ENCODE measurements around the gene RASAL1.
A peak's percentile ranks its signal among the peaks of the same experiment; 100 is the strongest.
"Not testable (repeated sequence)": the region's sequence is repeated elsewhere in the genome, so short reads cannot be mapped to it uniquely, and the experiment has no call there.

RASAL1 gene

GRCh38 chr12:113141716-113142115, 6.2 kb upstream of the RASAL1 start:
- DNase-seq = not testable (repeated sequence)

- no peak for DNase-seq
Observed at GRCh38 chr12:113140706-113141105, 5.1 kb upstream of the RASAL1 start.

DNA sequence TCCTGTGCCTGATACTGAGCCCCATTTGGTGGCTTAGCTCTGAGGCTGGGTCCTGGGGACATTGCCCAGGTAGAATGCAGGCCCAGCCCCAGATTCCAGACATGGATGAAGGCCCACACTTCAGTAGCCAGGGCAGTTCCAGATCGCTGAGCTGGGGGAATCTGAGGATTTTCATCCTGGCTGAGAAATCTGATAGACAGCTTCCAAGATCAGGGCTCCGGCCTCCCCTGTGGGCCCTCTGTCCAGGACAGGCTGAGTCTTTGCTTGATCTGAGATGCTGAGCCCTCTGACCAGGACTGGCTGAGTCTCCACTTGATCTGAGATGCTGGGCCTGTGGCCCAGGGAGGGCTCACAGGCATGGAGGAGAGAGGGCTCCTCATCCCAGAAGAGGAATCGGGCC, 3.3 kb upstream of the RASAL1 start:
- no peak for DNase-seq

DNA sequence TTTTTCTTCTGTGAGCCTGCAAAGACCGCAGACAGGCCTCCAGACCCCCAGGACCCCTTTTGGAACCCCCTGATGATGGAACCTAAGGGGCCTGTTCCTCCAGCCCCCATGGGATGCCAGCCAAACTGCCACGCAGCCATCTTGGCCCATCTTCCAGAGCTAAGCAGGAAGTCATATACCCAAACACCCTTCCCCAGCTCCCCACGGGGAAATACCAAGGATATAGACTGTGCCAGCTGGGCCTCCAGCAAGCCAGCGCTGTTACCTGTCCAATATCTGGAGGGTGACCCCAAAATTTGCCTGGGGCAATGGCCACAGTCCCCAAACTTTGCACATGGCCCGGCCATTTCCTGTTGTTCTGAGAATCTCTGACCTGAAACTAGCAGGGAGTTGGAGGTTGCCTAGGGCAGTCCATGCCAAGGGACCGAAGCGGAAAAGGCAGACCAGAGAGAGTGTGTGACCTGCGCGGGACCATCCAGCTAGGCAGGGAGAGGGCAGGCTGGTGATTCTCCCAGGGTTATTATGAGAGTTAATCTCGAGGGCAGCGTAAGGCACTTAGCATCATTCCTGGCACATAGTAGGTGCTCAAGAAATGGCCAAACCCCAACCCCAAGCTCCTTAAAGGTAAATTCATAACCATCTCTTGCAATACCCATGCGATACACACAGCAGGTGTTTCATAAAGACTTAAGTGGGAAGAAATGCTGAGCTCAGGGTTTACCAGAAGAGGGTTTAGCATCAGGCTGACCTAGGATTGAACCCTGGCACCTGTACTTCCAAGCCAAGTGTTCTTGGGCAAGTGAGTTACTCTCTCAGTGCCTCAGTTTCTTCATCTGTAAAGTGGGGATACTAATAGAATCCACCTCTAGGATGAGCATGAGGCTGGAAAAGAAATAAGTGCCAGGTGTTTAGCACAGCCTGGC, 2.6 kb upstream of the RASAL1 start:
- DNase-seq = no peak

- no peak for DNase-seq
Observed at GRCh38 chr12:113136990-113137511, 1.5 kb upstream of the RASAL1 start.

GRCh38 chr12:113136128-113136989, 798 bp upstream of the RASAL1 start:
- DNase-seq = peak; percentile 11

DNA sequence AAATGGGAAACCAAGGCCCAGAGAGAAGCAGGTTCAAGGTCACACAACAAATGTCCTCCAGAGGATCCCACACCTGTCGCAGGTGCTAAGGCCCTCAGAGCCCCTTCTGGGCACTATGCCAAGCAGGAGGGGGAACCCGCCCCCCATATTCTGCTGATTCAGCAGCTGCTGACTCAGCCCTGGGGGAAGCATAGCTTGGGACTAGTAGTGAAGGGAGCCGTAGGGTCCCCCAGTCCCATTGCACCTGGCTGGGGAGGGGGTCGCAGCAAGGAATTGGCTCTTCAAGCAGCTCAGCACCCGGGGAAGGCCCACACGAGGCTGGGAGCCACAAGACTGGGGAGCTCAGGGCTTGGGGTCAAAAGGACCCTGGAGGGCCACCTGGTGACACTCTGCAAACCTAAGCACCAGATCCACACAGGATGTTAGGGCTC, 1.0 kb downstream of the RASAL1 start:
- no peak for DNase-seq

- no peak for DNase-seq
Observed at GRCh38 chr12:113134071-113134470, 1.5 kb downstream of the RASAL1 start.

GRCh38 chr12:113133666-113134065, 1.9 kb downstream of the RASAL1 start:
- DNase-seq = no peak

DNA sequence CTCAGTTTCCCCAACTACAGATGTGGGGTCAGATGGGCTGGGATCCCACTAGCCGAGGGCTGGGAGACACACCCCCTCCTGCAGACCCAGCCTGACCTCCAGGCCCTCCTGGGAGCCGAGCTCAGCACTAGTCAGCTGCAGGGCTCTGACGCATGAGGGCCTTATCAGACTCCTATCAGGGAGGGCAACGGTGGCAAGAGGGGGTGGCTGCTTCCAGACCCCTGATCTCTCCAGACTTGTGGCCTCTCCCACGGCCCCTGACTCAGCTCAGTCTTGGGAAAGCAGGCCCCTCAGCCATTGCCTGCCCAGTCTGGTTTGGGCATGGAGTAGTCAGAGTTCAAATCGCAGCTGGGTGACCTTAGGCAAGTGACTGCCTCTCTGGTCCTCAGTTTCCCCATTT, 2.5 kb downstream of the RASAL1 start:
- DNase-seq = no peak

GRCh38 chr12:113131556-113131955, 4.0 kb downstream of the RASAL1 start:
- no peak for DNase-seq

- no peak for DNase-seq
Observed at GRCh38 chr12:113130457-113131135, 5.0 kb downstream of the RASAL1 start.

GRCh38 chr12:113129664-113130456, 5.7 kb downstream of the RASAL1 start:
- DNase-seq = no peak

- DNase-seq = no peak
Observed at GRCh38 chr12:113128802-113129663, 6.5 kb downstream of the RASAL1 start.

DNA sequence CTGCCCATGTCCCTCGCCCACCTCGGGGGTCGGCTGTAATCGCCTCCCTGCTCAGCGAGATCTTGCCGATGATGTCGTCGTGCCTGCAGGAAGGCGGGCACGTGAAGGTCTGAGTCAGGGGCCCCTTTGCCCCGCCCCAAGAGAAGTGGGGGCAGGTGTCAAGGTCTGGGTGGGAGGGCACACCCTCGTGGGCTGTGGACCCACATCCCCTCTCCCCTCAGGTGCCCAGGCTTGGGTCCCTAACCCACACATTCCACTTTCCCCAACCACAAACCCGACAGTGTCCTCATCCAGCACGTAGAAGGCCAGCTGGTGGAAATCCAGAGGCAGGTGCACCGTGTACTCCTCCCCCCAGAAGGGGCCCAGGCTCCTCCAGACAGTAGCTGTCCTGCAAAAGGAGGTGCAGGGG, 7.8 kb downstream of the RASAL1 start:
- DNase-seq = no peak

GRCh38 chr12:113120670-113121370, 14.7 kb downstream of the RASAL1 start:
- no peak for DNase-seq

DNA sequence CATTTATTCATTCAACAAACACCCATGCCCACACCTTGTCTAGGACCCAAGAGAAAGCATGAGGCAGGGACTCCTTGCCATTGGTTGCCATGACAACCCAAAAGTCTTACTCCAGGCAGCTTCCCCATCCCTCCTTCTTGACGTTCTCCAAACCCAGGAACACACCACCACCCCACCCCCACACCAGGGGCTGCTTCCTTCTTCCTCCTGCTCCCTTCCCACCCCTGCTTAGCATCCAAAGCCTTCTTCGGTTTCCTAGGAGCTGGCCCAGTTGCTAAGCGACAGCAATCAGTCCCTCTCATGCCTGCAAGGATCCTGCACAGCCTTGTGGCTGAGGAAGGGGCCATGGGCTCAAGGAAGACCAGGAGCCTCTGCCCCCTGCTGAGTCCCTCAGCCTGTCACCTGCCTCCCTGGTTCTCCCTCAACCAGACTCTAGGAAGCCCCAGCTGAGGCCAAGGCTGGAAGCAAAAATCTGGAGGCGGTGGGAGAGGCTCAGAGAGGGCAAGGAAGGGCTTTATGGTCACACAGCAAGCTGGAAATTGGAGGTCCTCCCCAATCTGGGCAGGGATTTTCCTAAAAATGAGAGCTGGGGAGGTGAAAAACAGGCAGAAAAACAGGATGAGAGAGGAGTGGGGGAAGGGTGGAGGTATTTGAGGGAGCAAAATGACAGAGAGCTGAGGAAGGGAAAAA, 15.4 kb downstream of the RASAL1 start:
- DNase-seq = no peak

DNA sequence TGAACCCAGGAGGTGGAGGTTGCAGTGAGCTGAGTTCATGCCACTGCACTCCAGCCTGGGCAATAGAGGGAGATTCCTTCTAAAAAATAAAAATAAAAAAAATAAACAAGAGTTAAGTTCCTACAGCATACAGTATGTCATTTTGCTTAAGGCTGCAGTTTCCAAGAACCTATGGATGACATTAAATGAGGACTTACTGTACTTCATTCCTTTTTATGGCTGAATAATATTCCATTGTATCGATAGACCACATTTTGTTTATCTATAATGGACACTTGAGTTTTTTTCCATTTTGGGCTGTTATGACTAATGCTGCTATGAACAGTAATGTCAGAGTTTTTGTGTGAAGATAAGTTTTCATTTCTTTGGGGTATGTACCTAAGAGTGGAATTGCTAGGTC, 17.4 kb downstream of the RASAL1 start:
- no peak for DNase-seq

GRCh38 chr12:113117684-113118083, 17.9 kb downstream of the RASAL1 start:
- DNase-seq = not testable (repeated sequence)

DNA sequence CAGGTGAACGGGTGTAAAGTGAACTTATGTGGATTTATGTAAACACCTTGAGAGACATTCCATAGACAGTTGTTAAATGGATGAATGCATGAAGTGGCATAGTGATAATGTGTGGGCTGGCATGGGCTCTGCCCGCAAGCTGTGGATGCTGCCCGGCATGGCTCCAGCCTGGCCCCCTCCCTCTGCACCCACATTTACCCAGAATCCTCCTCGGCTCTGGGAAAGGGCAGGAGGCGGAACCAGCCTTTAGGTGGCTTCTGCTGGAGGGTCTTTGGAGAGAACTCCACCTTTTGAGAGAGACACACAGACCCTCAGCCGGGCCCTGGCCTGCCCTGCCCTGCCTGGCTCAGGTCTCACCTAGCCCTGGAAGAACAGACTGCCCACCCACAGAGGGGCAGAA, 18.7 kb downstream of the RASAL1 start:
- DNase-seq = no peak
